Midbrain (tissue), 1 donor: ENCODE data around the gene RAP1GAP2.

Experiments used
- DNase-seq: peaks from one replicate; lab custom pipeline; 2025; lab: John Stamatoyannopoulos, UW

The RAP1GAP2 gene

DNA sequence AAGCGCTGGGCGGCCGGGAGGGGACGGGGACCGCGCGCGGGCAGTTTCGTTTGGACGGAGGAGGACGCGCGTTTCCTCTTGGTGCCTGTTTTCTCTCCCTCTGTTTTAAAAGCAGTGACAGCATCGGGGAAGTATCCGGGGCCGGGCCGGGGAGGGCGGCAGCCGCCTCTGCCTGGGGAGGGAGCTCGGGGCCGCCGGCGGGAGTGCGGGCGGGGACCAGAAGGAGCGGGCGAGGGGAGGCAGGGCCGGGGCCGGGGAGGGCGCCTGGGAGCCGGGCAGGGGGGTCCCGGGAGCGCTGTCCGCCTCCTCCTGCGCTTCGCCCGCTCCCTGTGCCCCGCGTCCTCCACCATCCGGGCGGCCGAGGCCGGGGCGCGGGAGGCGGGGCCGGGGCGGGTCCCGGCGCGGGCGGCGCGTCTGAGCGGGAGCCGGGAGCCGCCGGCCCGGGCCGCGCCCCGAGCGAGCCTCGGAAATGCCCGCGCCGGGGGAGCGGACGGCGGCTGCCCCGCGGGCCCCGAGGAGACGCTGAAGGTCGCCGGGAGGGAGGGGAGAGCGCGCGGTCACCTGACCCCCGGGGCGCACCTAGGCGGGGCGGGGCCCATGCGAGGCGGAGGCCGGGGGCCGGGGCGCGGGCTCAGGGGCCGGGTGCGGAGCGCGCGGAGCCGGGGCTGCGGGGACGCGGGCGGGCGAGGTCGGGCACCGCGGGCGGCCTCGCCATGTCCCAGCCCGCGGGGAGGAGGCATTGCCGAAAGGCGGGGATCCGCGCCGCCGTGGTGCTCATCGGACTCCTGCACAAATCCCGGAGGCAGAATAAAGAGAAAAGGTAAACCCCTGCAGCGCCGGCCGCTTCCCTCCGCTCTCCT lies 57.3 kb downstream of the RAP1GAP2 start:
- no peak for DNase-seq

DNA sequence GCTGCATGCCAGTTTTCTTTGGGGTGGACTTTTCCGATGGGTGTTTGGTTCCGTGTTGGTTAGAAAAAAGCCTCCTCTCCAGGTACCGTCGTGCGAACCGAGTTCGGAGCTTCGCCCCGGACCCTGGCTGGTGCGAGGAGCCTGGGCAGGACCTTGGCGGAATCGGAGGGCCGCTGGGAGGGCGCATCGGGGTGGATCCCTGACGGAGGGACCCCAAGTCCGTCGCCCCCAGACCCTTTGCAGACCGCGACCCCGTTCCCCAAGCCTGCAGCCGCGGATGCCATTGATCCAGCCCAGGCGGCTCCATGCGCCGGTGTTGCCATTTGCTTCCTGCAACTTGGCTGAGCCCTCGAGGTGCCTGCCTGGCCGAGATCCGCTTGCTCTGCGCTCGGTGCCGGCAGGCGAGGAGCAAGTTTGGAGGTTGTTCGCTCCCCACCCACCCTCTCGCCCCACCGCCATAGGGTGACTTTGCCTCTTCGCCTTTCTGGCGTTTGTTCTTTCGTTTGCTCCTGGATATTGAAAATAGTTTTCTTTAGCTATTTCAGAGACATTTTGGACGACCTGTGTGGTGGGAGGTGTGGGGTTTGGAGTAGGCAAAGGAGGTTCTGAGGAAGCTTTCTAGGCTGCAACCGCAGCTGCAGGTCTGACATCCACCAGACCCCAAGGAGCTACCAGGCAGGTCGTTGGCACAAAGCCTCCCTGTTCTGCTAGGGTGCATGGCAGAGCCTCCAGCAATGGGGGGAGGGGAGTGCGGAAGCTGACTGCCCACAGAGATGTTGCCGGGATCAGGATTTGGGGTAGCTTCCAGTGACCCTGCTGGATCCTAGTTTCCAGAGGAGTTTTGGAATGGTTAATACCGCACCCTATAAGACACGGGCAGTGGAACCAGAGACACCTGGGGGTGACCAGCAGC lies 58.2 kb downstream of the RAP1GAP2 start:
- DNase-seq, result no peak

DNA sequence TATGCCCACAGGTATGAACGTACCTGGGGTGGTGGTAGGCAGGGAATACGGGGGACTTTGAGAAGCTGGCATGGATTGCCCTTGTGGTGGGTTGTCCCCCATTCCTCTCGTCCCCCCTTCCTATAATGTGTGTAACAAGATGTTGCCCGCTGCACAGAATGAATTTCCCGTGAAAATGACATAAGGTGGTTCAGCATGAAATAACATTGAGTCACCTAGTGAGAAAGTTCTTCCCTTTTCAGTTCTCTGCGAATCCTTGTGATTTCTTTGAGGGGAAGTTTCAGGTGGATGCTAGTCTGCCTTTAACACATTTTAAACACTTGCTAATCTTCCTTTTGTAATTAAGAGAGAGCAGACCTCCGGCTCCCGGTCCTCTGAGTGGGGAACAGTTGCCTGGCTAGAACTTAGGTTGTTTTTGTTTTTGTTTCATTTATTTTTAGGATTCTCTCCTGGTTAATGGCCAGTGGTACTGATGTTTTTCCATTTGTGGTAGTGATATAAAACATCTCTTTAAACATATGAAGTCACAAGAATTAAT lies 58.9 kb downstream of the RAP1GAP2 start:
- DNase-seq, result no peak

DNA sequence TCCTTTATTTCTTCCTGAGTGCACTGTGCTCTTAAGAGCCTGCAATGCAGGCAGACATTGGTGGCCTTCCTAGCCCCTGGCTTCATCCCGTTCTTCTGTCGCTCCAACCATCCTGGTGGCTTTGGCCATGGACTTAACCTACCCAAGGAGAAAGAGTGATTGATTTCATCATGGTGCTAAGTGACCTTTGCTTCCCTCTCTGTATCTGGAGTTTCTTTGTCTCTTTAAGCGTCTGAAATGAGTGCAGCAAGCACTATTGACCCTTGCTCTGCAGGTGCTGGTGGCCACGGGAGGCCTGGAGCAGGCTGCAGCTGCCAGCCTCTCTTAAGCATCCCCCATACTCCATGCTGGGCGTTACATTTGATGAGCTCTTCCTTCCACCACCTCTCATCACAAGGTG lies 60.5 kb downstream of the RAP1GAP2 start:
- no peak for DNase-seq

DNA sequence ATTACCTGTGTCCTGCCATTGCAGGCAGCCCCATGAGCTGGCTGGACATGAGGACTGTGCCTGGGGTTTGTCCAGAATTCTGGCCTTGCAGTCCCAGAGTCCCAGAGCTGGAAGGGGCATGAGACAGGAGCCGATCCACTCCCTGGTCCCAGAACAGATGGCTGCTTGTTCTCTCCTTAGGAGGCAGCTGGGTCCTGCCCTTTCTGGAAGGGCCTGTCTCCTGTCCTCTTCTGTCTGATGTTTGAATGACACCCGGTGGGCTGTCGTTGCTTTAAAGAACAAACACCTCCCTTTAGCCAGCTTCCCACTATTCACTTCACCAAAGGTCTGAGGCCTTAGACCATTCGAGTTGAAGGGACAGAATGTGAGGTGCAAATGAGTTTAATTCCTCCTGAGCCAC lies 63.8 kb downstream of the RAP1GAP2 start:
- no peak for DNase-seq

DNA sequence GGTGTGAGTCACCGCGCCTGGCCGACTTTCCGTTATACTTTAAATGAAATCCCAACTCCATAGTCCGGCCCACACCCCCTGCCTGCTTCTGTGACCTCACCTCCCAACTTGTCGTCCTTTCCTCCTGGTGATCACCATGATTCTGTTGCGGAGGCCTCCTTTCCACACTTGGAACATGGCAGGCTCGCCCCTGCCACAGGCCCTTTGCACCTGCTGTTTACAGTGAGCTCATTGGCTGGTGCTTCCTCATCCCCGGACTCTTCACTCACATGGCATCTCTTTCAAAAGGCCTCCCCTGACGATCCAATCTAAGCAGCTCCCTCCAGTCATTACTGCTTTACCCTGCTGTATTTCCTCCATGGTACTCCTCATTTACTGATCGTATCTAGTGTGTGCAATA lies 64.6 kb downstream of the RAP1GAP2 start:
- no peak for DNase-seq

DNA sequence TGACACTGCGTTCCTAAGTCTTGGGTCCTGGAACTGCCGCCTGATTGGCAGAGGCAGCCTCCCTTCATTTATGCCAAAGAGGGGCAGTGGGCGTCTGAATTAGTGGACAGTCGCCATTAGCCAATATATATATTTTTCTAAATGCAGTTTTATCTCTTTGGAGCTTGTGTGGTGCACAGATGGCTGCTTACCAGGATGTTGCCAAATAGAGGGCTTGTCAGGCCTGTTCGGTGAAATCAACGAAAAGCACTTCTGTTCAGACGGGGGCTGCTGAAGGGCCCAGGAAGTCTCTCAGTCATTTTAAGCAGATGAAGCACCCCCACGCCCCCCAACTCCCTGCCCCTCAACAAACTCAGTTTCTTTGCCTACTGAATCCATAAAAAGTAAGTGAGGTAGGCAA lies 66.0 kb downstream of the RAP1GAP2 start:
- DNase-seq, result no peak

DNA sequence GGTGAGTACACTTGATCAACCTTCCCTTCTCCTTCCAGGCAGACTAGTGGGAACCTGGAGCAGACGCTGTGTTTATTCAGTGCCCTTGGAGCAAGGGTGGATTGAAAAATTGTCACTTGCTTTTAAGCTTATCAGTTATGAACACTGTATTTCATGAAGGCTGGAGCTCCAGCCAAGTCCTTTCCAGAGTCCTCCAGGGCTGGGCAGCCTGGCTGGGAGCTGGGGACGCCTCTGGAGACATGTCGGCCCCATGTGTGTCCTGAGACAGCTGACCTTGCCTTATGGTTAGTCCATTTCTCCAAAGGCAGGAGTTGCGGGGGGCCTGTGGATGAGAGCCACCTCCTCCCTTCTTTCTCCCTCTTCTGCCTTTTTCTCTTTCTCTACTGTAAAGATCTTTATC lies 67.0 kb downstream of the RAP1GAP2 start:
- no peak for DNase-seq

DNA sequence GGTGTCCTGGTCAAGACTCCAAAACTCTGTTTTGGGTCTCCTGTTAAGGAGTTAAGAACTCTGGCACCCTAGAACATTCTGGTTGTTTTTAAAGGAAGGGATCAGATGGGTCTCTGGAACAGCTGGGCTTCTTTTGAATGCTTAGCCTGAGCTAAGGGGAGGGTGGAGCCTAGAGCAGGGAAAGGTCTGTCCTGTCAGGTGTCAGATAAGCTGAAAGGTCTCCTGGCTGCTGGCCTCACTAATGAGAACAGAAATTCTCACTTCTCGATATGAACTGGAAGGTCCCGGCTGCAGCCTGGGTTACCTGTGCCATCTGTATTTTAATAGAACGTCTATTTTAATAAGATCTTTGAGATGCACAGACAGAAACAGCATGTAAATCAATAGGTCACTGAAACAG lies 69.0 kb downstream of the RAP1GAP2 start:
- no peak for DNase-seq

DNA sequence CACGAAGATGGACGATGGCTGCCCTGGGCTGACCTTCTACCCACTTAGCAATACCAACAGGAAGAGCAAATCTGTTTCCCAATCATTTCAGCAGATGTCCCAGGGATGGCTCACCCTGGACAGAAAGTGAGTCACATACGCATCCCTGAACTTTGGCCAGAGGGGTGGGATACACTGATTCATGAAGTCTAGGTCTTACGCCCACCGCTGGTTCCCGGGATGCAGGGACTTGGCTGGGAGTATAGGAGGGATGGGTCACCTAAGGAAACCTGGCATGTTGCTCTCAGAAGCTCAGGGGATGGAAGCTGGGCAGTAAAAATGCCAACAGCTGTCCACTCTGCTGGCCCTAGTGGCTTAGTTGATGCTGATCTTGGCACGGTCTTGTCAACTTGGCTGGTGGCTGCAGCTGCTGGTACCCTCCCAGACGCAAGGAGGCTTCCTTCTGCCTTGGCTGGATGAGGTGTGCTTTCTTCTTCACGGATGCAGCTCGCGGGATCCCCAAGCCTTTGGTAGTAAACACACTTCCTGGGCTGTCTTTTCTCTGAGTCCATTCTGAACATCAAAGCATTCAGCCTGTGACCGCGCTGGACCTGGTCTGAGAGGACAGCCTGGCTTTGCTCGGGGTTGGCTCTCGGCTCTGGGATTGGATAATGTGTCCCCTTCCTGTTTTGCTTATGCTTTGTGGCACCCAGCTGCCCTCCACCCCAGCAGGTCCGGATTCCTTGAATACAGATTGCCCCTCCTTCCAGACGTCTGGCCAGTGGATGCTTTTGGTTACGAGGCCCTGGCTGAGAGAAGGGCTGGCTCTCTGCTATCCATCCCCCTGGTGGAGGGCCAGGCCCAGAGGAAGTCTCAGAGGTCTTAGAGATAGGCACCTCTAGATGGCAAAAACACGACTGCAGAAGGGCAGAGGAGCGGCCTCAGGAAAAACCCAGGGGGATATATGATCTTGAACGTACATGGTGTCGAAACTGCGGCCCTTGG lies 71.5 kb downstream of the RAP1GAP2 start:
- DNase-seq, result no peak

DNA sequence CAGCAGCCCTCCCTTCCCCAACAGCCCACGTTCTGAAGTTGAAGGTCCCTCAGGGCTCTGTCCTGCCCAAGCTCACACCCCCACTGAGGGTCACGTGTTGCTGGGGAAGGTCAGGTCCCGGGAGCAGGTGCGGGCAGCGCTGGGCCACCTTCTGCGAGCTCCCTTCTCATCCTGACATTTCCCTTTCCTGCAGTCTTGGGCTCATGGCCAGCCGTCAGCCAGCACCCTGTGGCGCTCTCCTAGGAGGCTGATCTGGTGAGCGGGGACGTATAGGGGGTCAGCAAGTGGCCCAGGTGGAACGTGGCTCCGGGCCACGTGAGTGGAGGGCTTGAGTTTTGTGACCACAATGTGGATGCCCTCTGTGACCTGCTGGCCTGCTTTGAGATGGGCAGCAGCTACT lies 73.4 kb downstream of the RAP1GAP2 start:
- DNase-seq, result no peak

DNA sequence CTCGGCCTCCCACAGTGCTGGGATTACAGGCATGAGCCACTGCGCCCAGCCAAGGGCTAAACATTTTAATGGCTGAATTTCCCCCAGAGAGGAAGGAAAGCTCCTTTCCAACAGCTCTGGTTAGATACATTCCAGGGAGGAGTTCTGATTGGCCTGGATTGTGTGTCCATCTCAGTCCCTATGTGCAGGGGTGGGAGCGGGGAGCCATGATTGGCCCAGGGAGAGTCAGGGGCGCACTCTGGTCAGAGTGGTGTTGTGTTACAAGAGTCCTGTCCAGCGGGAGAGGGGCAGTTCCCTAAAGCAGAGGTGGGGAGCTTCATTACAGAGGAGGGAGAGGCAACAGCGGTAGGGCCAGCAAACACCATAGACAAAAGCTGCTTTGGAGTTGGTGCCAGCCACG lies 75.0 kb downstream of the RAP1GAP2 start:
- DNase-seq, result no peak

DNA sequence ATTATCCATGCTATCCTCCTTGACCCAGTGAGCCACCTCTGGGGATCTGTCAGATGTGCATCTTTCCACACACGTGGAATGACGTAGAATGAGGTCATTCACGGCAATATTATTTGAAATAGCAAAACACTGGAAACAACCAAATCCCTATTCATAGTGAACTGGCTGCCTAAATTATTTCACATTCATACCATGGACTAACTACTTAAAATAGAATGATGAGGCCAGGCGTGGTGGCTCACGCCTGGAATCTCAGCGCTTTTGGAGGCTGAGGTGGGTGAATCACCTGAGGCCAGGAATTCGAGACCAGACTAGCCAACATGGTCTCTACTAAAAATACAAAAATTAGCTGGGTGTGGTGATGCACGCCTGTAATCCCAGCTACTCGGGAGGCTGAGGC lies 75.5 kb downstream of the RAP1GAP2 start:
- DNase-seq, result no peak

DNA sequence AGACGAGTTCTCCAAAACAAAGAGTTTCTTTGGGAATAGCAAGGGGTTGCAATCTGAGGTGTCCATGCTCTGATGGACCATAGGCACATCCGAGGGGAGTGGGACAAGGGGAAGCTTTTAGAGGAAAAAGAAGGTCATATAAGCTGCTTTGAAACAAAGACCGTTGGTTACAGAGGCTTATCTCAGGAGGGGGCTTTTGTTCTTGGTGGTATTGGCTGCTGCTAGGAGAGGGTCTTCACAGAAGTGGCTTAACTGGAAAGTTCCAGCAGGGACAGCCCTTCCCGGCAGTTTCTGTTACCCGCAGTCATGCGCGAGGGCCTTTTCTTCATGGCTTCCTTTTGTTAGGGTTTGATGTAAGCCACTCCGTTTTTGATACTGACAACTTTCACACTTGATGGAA lies 76.0 kb downstream of the RAP1GAP2 start:
- no peak for DNase-seq

DNA sequence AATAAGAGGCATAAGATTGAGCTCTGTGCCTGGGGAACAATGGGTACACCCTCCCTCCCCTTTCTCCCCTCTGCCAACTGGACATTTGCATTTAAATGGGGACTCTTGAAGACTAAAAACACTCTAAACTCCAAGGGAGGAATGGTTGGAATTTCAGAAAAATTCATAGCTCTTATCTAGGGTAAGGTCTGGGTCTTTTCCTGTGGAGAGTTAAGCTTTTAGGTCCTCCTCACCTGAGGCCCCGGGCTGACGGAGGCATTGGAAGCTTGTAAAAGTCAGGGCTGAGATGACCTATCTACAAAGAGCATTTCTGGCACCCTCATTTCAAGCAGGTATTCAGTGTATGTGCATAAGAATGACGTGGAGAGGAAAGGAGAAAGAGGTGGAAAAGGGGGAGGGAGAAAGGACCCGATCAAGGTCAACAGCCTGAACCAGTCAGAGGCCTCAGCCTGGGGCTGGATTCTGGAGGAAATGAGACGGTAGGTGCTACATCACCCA lies 78.0 kb downstream of the RAP1GAP2 start:
- DNase-seq, result no peak

DNA sequence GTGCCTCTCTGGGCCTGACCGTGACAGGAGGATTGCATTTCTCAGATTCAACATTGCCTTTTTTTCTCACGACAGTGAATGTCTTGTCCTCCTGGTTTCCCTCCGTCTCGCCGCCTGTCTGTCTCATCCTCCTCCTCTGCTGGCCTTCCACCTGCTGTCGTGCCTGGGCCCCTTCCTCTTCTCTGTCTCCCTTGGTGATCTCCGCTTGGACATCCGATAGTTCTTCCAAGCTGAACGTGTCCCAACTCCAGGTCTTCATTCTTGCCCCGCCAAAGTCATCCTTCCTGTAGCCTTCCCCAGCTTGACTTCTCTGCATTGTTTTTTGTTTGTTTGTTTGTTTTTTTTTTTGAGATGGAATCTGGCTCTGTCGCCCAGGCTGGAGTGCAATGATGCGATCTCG lies 79.4 kb downstream of the RAP1GAP2 start:
- no peak for DNase-seq

DNA sequence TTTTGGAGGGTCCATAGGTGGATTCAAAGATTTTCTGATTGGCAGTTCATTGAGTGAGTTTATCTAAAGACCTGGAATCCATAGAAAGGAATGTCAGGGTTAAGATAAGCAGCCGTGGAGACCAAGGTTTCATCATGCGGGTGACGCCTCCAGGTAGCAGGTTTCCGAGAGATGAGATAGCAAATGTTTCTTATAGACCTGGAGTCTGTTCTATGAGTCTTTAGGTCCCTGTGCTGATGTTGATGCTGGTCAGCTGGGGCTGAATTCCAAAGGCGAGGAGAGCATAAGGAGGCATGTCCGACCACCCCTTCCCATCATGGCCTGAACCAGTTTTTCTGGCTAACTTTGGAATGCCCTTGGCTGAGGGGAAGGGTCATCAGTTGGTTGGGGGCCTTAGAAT lies 80.2 kb downstream of the RAP1GAP2 start:
- no peak for DNase-seq

DNA sequence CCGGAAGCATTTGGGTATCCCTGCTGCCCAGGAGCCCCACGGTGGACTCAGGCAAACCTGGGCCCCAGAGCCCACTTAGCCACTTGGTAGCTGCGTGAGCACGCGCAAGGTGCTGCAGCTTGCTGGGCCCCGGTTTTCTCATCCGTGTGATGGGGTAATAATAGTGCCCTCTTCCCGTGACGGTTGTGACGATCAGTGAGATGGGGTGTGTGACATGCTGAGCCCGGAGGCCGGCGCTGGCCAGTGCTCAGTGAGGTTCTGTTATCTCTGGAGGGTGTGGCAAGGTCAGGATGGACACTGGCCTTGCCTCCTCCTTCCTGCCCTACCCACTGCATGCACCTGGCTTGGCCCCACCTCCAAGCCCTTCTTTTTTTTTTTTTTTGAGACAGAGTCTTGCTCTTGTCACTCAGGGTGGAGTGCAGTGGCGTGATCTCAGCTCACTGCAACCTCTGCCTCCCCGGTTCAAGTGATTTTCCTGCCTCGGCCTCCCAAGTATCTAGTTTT lies 82.6 kb downstream of the RAP1GAP2 start:
- DNase-seq, result no peak

DNA sequence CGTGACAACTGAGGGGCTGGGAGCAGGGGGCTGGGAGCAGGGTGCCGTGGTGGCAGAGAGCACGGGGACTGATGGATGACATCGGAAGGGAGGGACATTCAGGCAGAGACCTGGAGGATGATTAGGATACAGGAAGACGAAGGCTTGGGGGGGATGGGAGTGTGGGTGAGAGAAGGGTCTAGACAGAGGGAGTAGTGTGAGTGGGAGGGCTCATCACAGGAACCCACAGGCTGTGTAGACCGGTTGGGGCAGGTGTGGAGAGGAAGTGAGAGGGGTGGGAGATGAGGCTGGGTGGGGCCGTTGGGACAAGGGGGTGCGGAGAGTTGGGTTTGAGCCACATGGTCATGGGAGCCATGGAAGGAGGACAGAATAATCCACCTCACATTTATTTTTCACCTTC lies 83.8 kb downstream of the RAP1GAP2 start:
- DNase-seq, result no peak

DNA sequence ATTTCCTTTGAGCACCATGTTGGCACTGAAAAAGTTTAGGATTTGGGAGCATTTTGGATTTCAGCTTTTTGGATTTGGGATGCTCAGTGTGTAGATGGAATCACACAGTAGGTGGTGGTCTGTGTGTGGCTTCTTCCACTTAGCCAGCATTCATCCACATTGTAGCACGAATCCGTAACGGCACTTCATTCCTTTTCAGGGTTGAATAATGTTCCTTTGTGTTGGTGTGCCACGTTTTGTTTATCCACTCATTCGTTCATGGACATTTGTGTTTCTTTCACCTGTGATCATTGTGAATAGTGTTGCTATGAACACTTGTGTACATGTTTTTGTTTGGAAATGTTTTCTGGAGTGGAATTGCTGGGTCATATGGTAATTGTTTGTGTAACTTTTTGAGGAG lies 85.1 kb downstream of the RAP1GAP2 start:
- no peak for DNase-seq

DNA sequence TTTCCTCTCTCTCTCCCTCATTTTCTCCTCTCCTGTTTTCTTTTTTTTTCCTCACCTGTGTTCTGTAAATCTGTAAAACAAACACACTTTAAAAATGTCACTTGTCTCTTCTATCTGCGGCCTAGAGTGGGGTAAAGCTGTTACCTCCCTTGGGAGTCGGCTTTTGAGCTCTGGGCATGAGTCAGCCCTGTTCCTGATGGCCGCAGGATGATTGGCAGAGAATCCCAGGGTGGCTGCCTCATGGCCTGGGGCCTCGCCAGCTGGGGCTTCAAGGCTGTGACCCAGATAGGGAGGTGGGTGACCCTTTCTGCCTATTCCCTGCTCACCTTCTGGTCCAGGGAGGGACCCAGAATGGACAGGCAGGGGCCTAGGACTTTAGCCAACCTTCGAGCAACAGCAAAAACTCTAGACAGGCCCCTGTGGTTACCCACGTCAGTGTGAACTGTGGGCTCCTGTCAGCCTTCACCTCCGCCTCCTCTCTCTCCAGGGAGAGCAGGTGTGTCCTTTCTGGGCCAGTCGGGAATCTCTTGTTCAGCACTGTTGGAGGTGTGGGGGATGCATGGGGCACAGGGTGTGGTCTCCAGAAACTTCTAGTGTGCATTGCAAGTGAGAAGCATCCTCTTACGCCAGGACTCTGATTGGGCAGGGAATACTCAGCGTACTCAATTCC lies 87.4 kb downstream of the RAP1GAP2 start:
- DNase-seq, result no peak
